ENCODE data around the gene TSHZ2.

The TSHZ2 gene

GRCh38 chr20:52971498-52972189, 514 bp upstream of the TSHZ2 start:
- TF ChIP-seq CEBPB (IDR thresholded peaks at IDR 0.05) (no peak), TCF12 (IDR thresholded peaks at IDR 0.05; ENCODE audit: low read depth) (no peak), EP300 (IDR thresholded peaks at IDR 0.05; ENCODE audit: borderline replicate concordance) (no peak), FOXM1 (IDR thresholded peaks at IDR 0.05; ENCODE audit: borderline replicate concordance, low read depth) (no peak), EGR1 (IDR thresholded peaks at IDR 0.05) (no peak), REST (IDR thresholded peaks at IDR 0.05; ENCODE audit: low read depth) (no peak), MAX (IDR thresholded peaks at IDR 0.05) (no peak), YY1 (IDR thresholded peaks at IDR 0.05; ENCODE audit: low read depth) (no peak), CREB1 (IDR thresholded peaks at IDR 0.05; ENCODE audit: low read depth) (no peak), NFIC (IDR thresholded peaks at IDR 0.05) (no peak), TEAD4 (IDR thresholded peaks at IDR 0.05) (no peak), RAD21 (IDR thresholded peaks at IDR 0.05; ENCODE audit: low read depth) (no peak), USF1 (IDR thresholded peaks at IDR 0.05) (no peak), ZBTB7A (IDR thresholded peaks at IDR 0.05; ENCODE audit: low read depth) (no peak)

- TF ChIP-seq NFIC (IDR thresholded peaks at IDR 0.05) = no peak
- TF ChIP-seq ZBTB7A (IDR thresholded peaks at IDR 0.05; ENCODE audit: low read depth) = no peak
- TF ChIP-seq YY1 (IDR thresholded peaks at IDR 0.05; ENCODE audit: low read depth) = no peak
- no peak for TF ChIP-seq USF1 (IDR thresholded peaks at IDR 0.05)
- TF ChIP-seq EGR1 (IDR thresholded peaks at IDR 0.05) = no peak
- TF ChIP-seq MAX (IDR thresholded peaks at IDR 0.05) = no peak
- no peak for TF ChIP-seq CEBPB (IDR thresholded peaks at IDR 0.05)
- no peak for TF ChIP-seq TAF1 (IDR thresholded peaks at IDR 0.05; ENCODE audit: low read depth)
- TF ChIP-seq EP300 (IDR thresholded peaks at IDR 0.05; ENCODE audit: borderline replicate concordance) = no peak
- TF ChIP-seq TEAD4 (IDR thresholded peaks at IDR 0.05) = no peak
- TF ChIP-seq RAD21 (IDR thresholded peaks at IDR 0.05; ENCODE audit: low read depth) = no peak
- no peak for TF ChIP-seq TCF12 (IDR thresholded peaks at IDR 0.05; ENCODE audit: low read depth)
- no peak for TF ChIP-seq FOXM1 (IDR thresholded peaks at IDR 0.05; ENCODE audit: borderline replicate concordance, low read depth)
Observed at GRCh38 chr20:52972965-52973819, 1.0 kb downstream of the TSHZ2 start.

- no peak for TF ChIP-seq NFIC (IDR thresholded peaks at IDR 0.05)
- TF ChIP-seq TCF12 (IDR thresholded peaks at IDR 0.05; ENCODE audit: low read depth) = no peak
- no peak for TF ChIP-seq EGR1 (IDR thresholded peaks at IDR 0.05)
- TF ChIP-seq EP300 (IDR thresholded peaks at IDR 0.05; ENCODE audit: borderline replicate concordance) = no peak
- TF ChIP-seq RAD21 (IDR thresholded peaks at IDR 0.05; ENCODE audit: low read depth) = no peak
- no peak for TF ChIP-seq CEBPB (IDR thresholded peaks at IDR 0.05)
- TF ChIP-seq ZBTB7A (IDR thresholded peaks at IDR 0.05; ENCODE audit: low read depth) = no peak
- no peak for TF ChIP-seq TAF1 (IDR thresholded peaks at IDR 0.05; ENCODE audit: low read depth)
- TF ChIP-seq MAX (IDR thresholded peaks at IDR 0.05) = no peak
- no peak for TF ChIP-seq USF1 (IDR thresholded peaks at IDR 0.05)
- no peak for TF ChIP-seq FOXM1 (IDR thresholded peaks at IDR 0.05; ENCODE audit: borderline replicate concordance, low read depth)
- no peak for TF ChIP-seq YY1 (IDR thresholded peaks at IDR 0.05; ENCODE audit: low read depth)
- no peak for TF ChIP-seq TEAD4 (IDR thresholded peaks at IDR 0.05)
Observed at GRCh38 chr20:52974179-52974594, 2.0 kb downstream of the TSHZ2 start.

GRCh38 chr20:52975029-52975732, 3.0 kb downstream of the TSHZ2 start:
- TF ChIP-seq TAF1 (IDR thresholded peaks at IDR 0.05; ENCODE audit: low read depth) (no peak), RAD21 (IDR thresholded peaks at IDR 0.05; ENCODE audit: low read depth) (no peak), CREB1 (IDR thresholded peaks at IDR 0.05; ENCODE audit: low read depth) (no peak), NFIC (IDR thresholded peaks at IDR 0.05) (no peak), EGR1 (IDR thresholded peaks at IDR 0.05) (no peak), MAX (IDR thresholded peaks at IDR 0.05) (no peak), USF1 (IDR thresholded peaks at IDR 0.05) (no peak), REST (IDR thresholded peaks at IDR 0.05; ENCODE audit: low read depth) (no peak), EP300 (IDR thresholded peaks at IDR 0.05; ENCODE audit: borderline replicate concordance) (no peak), ZBTB7A (IDR thresholded peaks at IDR 0.05; ENCODE audit: low read depth) (no peak), TEAD4 (IDR thresholded peaks at IDR 0.05) (no peak), YY1 (IDR thresholded peaks at IDR 0.05; ENCODE audit: low read depth) (no peak), FOXM1 (IDR thresholded peaks at IDR 0.05; ENCODE audit: borderline replicate concordance, low read depth) (no peak), CEBPB (IDR thresholded peaks at IDR 0.05) (no peak), TCF12 (IDR thresholded peaks at IDR 0.05; ENCODE audit: low read depth) (no peak)

Data from Ishikawa (cell line).